Measurements from ENCODE around the gene GSX2.

GSX2 gene

GRCh38 chr4:54082168-54082567, 17.8 kb upstream of the GSX2 start:
- DNase-seq = no peak

GRCh38 chr4:54085284-54085683, 14.7 kb upstream of the GSX2 start:
- DNase-seq = no peak

- no peak for DNase-seq
These were observed 10.1 kb upstream of the GSX2 start for GRCh38 chr4:54089875-54090274.

- no peak for DNase-seq
These were observed 9.6 kb upstream of the GSX2 start for GRCh38 chr4:54090404-54090803.

- DNase-seq = no peak
These were observed 8.9 kb upstream of the GSX2 start for GRCh38 chr4:54090804-54091623.

- no peak for DNase-seq
These were observed 8.1 kb upstream of the GSX2 start for GRCh38 chr4:54091637-54092404.

- DNase-seq = no peak
These were observed 7.3 kb upstream of the GSX2 start for GRCh38 chr4:54092405-54093323.

GRCh38 chr4:54093324-54094240, 6.4 kb upstream of the GSX2 start:
- no peak for DNase-seq

- DNase-seq = no peak
These were observed 5.5 kb upstream of the GSX2 start for GRCh38 chr4:54094451-54094850.

GRCh38 chr4:54095110-54095825, 4.7 kb upstream of the GSX2 start:
- DNase-seq = no peak

GRCh38 chr4:54096295-54096962, 3.5 kb upstream of the GSX2 start:
- no peak for DNase-seq

GRCh38 chr4:54097152-54097551, 2.8 kb upstream of the GSX2 start:
- DNase-seq = no peak

GRCh38 chr4:54098375-54098774, 1.6 kb upstream of the GSX2 start:
- no peak for DNase-seq

GRCh38 chr4:54099287-54099747, 646 bp upstream of the GSX2 start:
- no peak for DNase-seq

GRCh38 chr4:54100595-54101189, 729 bp downstream of the GSX2 start:
- DNase-seq = no peak

GRCh38 chr4:54101190-54102041, 1.5 kb downstream of the GSX2 start:
- DNase-seq = no peak

- no peak for DNase-seq
These were observed 2.7 kb downstream of the GSX2 start for GRCh38 chr4:54102531-54103106.

GRCh38 chr4:54103190-54103574, 3.2 kb downstream of the GSX2 start:
- DNase-seq = no peak

GRCh38 chr4:54104907-54105306, 4.9 kb downstream of the GSX2 start:
- no peak for DNase-seq
